Stimulated activated CD8-positive, alpha-beta memory T cell treated with anti-CD3 and anti-CD28 coated beads, Interleukin-4, amount 100 ng/mL, for 24 hours (primary cell): ENCODE data around the gene MCC.

Experiments used
- DNase-seq: peaks from one replicate; pipeline ENCODE4 v3.0.0-alpha.2; 2020; ENCODE audit warnings: low read depth

The MCC gene

DNA sequence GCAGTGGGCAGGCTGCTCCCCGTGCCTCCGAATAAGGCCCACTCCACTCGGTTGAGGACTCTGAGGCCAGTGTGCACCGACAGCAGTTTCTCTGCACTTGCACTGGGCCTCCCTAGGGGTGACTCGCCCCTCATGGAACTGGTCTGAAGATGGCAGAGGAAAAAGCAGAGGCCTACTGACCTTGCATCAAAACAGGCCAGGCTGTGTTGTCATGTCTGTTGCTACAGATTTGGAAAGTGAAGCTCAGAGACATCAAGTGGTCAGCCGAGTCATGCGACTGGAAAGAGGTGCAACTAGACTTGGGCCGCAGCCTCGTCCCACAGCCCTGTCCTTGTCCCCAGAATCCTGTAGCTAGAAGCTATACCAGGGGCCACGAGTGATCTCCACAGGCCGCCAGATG is 433.4 kb downstream of the MCC start:
- no peak for DNase-seq

DNA sequence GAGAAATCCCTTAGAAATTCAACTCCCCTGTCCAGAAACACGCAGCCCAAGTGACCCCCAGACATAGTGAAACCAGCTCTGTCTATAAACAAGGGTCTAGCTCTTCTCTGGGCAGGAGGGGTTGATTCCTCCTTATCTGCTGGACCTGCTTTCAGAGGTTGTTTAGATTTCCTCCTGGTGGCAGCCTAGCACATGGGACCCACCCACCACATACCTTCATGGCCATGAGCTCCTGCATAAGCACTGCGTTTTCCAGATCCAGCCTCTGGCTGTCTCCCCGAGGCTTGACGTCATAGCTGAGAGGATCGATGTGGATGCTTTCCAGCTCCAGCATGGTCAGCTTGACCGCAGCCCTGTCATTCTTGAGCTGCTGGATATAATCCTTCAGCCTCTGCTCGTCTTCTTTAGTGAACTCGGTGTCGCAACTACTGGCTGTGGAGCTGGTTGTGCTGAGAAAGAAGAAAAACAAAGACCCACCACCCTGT is 434.7 kb downstream of the MCC start:
- no peak for DNase-seq

DNA sequence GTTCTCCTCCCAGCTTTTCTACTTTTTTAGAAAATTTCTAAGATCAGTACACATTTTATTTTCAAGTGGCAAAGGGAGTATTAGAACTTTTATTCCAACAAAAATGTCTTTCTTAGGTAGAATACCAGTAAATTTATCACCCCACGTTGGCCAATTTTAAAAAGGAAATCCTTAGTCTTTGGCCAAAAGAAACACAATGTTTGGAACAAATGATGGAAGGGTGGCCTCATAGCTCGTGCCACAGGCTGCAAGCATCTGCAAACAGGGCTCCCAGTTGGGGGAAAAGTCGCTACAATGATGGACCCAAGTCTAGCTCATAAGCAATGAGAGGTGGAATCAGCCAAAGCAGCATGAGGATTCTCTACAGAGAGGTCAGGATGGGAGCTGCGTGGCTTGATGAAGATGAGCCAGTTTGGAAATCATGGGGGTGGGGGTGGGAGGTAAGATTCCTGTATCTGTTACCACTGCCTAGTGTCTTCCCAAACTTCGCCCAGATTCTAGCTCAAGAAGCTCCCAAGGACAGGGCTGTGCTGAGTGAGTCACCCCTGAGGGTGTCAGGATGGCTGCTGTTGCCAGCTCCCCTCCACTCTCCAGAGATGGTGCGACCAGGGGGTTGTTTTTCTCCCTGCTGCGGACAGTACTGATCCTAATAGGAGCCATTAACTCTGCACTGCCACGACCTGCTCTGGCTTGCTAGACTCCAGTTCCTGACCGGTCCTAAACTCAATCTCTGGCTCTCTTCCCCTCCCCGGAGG is 436.0 kb downstream of the MCC start:
- DNase-seq = no peak

DNA sequence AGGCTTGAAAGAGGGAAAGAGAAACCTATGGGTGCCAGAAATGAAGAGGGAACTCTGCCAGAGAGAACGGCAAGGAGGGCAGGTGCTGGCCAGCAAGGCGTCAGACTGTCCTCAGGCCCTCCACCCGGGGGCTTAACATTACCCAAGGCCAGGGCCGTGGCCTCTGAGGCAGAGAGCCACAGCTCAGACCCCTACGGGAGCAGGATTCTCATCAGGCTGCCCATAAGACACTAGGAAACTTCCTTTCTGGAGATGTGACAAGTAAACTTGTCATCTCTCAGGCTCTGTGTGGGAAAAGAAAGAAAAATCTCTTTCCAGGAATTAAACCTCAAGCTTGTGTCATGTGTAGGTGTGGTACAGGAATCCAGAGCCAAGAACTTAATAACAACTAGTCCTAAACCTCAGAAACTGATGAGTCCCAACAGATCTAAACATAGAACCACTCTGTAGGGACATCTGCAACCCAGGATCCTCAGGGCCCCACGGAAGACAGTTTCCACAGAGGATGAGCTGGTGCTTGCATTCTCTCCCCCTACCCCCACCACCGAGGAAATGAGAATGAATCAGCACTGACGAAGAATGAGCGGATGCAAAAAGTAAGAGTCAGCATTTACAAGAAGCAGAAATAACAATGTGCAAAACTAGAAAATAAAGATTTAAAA is 437.4 kb downstream of the MCC start:
- DNase-seq = no peak

DNA sequence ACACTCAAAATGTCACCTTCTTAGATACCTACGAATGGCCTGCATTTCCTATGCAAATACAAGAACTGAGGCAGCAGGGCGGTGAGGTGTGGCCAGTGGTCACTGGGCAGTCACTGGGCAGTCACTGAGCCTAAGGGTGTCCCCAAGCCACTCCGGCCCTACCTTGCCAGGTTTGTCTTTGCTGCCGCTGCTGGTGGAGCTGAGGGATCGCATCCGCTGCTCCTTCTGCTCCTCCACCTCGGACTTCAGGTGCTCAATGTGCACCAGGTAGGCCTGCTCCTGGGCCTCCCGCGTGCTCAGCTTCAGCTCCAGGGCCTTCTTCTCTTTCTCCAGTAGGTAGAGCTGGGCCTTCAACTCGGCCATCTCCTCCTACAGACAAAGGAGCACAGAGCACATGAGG is 439.3 kb downstream of the MCC start:
- DNase-seq = no peak

DNA sequence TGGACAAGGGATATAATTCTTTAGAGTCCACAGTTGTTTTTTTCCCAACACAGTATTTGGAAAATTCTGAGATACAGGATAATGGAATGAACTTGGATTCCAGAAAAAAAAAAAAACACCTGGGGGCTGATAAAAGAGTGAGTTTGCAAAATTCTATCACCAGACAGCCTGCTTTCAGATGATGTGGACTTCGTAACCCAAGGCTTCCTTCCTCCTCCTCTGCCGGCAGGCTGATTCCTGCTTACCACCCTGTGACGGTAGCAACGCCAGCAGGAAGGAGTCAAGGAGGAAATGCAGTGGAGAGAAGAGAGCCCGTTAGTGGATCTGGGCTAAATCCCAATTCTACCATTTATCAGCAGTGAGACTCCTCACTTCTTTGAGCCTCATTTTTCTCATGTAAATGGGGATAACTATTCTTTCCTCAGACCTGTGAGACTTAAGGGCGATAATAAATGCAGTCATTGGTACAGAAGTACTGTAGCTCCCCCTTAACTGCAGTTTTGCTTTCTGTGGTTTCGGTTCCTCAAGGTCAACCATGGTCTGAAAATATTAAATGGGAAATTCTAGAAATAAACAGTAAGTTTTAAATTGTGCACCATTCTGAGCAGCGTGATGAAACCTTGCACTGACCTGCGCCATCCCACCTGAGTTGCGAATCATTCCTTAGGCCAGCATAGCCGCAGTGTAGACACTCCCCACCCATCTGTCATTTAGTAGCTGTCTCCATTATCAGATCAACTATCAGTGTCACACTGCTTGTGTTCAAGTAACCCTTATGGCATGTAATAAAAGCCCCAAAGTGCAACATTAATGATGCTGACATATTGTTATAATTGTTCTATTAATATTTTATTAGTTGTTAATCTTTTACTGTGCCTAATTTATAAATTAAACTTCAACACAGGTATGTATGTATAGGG is 440.3 kb downstream of the MCC start:
- DNase-seq = no peak

DNA sequence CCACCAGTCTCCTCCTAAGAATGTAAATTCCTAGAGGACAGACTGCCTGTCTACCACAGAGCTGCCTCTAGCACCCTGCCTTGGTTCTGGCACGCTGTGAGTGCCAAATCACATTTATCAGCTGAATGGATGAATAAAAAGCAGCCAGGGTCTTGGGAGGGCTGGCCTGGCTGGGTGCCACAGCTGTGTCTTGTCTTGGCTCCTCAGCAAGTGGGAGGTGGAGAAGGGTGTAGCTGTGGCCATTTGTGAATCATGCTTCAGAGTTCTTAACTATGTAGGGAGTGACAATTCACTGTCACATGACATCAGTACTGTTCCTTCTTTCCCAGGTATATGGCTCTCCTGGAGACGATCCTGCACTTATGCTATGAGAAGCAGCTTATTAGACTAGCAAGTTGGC is 441.0 kb downstream of the MCC start:
- no peak for DNase-seq

DNA sequence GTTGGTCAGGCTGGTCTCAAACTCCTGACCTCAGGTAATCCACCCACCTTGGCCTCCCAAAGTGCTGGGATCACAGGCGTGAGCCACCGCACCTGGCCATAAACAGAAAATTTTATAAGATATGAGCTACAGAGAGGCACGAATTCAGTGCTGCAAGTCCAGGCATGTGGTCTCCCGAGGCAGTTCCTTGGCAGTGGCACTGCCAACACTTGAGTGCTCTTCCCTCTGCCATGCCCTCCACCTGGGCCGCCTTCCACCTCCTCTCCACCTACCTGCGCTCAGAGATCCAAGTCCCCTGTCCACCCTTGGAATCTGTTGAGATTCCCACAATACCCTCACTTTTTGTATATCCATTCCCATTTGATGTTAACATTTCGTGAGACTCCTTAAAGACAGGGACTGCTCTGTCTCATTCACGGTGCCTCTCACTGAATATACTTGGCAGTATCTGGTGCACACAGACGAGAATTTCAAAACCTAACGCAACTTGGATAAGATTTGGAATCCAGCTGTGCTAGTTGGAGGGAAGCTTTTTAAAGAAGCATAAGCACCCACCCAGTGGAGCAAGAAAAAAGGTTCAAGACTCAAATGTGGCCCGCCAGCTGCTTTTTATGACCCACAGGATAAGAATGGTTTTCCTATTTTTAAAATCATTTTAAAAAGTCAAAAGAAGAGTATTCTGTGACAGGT is 443.3 kb downstream of the MCC start:
- DNase-seq = no peak

DNA sequence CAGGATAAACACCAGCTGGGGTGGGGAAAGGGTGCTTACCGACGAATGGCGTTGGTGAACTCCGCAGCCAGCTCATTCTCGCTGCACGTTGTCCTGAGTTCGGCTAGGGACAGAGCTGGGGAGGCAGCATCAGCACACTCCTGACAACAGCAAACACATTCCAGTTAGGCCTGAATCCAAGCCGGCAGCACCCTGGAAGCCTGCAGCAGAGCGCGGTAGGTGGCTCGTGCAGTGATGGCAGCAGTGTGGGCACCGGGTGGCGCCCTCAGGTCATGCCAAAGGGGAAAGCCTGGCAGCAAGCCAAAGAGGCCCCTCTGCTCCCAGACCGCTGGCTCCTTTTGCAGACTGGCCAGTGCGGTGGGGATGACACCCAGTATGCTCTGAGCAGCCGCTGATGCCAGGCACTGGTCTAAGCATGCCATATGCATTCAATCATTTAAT is 444.7 kb downstream of the MCC start:
- peak; percentile 15 for DNase-seq

DNA sequence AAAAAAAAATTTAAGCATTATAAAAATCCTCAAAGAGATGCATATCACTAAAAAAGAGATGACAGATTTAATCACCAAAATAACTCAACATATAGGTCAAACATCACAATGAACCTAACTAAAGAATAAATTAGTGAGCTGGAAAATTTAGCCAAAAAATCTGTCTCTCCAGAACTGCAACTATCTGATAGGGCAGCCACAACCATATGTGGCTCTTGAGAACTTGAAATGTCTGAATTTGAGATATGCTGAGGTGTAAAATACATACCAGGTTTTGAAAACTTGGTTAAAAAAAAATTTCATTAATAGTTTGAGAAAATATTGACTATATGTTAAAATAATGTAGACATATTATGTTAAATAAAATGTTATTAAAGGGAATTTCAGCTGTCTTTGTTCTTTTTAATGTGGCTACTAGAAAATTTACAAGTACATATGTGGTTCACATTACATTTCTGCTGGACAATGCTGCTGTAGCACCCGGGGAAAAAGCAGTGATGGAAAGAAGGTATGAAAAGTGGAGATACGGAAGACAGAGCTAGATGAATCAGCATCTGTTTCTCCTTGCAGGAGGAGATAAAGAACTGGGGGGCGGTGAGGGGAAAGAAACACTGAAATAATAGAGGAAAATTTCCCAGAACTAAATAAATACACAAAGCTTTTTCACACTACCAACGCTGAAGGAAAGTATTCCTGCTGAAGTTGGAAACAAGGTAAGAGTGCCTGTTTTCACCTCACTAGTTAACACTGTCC is 445.6 kb downstream of the MCC start:
- no peak for DNase-seq

DNA sequence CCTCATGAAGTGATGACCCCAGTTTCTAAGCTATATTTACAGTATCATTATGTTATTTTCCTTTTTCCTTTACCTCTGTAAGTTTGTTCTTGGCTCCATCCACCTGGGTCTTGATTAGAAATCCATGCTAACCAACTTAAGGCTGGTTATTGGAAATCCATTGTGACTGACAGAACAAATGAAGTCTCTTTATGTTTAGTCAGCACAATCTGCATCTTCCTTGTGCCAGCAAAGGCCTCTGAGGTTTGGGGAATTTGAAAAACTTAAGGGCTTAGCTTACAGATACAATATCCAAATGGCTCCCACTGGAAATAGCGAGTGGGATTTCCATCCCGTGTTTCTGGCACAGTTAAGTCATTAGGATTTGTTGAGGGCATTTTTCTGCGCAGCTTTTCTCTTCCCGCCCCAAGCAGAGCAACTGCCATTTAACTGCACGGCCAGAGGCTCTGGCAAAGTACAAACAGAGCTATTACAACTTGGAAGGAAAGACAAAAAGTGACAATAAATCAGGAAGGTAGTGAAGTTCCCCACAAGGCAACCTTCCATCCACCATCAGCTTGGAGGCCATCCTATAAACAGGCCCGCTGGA is 447.5 kb downstream of the MCC start:
- no peak for DNase-seq

DNA sequence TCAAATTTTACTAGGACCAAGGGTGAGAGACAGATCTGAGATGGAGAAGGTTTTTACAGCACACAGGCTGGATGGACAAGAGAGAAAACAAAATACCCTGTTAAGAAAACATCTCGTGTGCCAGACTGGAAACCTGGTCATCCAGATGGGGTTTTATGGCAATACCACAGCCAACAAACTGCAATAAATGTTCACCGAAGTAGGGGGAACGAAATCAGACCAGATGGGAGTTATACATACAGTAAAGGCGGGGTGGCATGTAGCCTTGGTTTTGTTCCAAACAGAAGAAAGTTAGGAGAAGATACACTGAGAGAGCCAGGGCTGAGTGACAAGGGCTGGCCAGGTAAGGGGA is 448.3 kb downstream of the MCC start:
- no peak for DNase-seq

DNA sequence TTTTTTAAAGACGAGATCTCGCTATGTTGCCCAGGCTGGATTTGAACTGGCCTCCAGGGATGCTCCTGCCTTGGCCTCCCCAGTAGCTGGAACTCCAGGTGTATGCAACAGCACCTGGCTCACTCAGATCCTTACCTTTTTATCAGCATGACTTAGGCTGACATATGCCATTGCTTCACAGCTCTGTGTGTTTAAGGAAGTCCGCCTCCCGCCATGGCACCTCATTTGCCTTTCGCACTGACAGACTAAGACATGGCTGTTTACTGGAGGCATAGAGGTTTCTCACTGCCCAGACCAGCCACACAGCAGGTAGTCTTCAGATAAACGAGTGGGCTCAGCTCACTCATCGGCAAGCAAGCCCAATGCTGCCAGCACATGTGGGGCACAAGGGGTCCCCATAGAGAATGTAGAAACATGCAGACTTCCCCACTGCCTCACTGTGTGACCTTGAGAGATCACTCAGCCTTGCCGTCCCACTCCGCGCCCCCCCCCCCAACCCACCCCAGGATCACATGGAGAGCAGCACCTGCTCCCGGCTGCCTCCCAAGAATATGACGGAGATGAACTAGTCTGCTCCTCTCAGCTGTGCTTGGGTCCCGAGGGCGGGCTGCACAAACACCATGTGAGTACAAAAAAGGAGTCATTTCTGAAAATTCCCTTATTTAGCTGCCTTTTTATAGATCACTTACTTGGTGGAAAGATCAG is 448.9 kb downstream of the MCC start:
- no peak for DNase-seq

DNA sequence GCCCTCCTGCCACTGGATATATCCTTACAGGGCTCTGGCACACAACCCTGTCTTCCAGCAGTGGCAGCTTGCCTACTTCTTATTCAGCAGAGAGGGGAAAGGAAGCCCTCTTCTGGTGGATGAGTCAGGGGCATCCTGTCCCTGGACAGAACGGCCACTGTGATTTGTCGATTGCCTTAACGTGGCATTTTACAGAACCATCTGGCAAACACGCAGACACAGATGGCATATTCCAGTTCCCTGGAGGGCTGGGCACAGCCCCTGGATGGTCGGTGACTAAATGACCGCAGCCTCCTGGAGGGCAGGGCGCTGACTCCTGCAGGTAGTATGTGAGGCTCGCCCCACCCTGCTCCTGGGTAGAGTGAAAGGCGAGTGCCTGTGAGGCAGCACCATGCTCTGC is 449.5 kb downstream of the MCC start:
- no peak for DNase-seq

DNA sequence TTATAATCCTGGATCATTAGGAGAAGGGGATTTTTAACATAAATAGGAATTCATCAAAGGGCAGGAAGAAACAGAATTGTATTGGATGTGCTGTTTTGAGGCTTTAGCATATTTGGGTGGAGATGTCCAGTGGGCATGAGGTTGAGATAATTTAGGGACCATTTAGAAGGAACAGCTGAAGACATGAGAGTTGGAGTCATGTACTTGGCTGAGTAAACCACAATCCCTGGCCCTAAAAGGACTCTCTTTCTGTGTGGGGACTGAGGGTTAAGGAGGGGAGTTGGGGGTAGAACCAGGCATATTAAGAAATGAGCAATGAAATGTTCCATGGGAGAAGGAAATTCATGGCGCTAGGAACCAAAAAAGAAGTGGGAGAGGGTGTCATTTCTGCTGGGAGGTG is 450.1 kb downstream of the MCC start:
- DNase-seq = no peak

DNA sequence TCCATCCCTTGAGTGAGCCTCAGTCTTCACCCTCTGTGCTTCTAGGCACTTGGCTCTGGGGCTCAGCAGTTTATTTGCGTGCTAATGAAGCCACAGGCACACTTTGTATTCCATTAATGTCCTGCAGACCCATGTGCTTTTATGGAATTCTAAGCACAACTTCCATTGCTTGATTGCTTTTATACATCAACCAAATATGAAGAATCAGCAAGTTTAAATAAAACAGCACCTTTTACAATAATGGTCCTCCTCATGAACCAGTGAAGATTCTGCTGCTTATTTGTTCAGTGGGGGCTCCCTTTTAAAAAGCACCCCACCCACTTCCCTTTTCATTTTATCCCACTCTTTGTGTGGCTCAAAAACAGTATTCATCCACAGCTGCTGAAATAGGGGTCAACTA is 451.4 kb downstream of the MCC start:
- DNase-seq = no peak

DNA sequence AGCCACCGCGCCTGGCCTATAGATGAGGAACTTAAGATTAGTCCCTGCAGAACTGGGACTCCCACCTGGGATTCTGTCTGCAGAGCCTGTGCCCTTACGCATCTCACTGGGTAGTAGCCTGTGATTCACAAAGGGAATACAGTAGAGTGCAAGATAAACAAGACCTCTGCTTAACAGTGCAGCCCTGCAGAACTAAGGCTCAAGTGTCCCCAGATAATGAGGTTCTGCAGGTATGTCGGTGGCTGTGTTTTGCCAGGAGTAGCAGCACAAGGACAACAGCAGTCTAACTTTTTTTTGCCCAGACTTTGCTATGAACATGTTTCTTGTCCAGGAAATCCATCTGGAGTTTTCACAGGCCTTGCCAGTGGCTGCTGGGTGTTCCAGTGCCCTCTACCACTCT is 451.9 kb downstream of the MCC start:
- no peak for DNase-seq

DNA sequence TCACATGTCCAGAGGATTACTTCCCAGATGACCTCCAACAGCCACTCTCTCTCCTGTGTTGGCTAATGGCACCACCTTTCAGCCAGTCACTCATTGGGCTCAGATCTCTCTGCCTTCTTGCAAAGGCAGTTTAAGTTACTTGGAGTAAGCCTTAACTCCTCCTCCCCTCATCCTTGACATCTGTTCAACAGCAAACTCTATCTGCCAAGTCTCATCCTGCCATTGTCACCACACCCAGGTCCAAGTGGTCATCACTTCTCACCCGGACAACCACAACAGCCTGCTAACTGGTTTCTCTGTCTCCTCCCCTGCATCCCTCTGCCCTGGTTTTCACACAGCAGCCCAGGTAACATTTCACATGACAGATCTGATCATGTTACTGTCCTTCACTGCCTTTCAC is 453.2 kb downstream of the MCC start:
- DNase-seq = no peak

DNA sequence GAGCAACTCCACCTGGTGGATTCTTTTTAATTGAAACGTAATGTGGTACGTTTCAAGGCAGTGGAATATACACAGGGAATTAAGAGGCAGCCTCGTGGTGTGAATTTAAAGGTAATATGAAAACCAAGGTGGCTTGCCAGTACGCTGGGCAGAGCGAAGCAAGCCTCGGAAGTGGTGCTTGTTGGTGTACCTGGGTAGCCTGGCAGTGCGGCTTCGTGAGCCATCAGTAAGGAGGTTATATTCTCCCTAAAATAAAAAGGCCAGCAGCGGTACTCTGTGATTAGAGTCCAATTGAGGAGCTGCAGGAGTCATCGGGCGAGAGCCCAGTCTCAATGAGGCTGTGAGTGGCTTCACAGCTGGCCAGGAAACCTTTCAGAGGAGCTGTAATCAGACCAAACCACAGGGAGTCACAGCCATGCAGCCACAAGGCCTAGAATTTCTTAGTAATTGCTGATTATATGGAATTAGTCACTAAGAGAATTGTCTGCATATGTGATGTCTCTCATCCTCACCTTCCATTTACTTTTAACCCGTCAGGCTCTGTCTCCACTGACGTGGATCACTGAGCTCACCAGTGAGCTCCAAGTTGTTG is 454.0 kb downstream of the MCC start:
- no peak for DNase-seq

DNA sequence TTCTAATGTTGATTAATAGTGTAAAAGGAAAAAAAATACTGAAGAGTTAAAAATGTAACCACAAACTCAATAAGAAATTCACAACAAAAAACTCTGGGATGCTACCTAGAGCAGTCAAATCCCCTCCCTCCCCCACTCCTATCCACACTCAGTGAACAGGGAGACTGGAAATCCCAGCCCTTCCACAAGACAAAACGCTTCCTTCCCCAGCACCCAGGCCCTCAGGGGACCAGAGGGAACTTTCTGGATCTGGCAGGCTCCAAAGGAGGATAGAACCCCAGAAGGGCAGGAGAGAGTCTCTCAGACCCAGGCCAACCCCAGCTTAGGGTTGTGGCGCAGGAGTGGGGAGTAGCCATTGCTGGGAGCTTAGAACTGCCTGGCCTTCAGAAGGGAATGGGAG is 456.7 kb downstream of the MCC start:
- no peak for DNase-seq
